Neural progenitor cell (in vitro differentiated cells): ENCODE measurements around the gene ATOH7.

ENCODE experiments used
- EZH2 ChIP-seq: fragments of 200-600 bp; sonication (generic); IDR thresholded peaks from 2 replicates; pipeline ENCODE4 v1.6.1; 2017; ENCODE audit warnings: antibody characterized with exemption, mild to moderate bottlenecking, moderate library complexity
- EZH2phosphoT487 ChIP-seq: fragments of 200-600 bp; sonication (generic); IDR thresholded peaks from 2 replicates; pipeline ENCODE4 v1.6.1; 2017; ENCODE audit warnings: antibody characterized with exemption
- TF ChIP-seq, protein P1 (sequence below): fragments of 200-600 bp; sonication (generic); IDR thresholded peaks from 2 replicates; pipeline ENCODE4 v1.5.1; 2017; ENCODE audit warnings: antibody characterized with exemption, mild to moderate bottlenecking

DNA sequence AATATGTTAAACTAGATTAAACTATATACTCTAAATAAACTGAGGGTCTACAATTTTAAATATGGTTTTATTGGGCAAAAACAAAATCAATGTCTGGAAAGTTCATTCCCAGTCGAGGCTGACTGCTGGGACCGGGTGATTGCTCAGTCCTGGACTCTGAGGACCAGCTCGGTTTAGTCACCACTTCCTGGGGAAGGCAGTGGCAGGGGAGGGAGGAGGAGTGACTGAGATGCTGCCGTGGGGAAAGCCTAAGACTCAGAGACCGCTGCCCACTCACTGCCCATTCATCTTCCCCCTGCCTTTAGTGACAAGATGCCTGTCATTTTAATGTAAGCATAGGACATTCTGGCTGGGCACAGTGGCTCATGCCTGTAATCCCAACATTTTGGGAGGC is 29.0 kb downstream of the ATOH7 start:
- TF ChIP-seq, protein P1, sequence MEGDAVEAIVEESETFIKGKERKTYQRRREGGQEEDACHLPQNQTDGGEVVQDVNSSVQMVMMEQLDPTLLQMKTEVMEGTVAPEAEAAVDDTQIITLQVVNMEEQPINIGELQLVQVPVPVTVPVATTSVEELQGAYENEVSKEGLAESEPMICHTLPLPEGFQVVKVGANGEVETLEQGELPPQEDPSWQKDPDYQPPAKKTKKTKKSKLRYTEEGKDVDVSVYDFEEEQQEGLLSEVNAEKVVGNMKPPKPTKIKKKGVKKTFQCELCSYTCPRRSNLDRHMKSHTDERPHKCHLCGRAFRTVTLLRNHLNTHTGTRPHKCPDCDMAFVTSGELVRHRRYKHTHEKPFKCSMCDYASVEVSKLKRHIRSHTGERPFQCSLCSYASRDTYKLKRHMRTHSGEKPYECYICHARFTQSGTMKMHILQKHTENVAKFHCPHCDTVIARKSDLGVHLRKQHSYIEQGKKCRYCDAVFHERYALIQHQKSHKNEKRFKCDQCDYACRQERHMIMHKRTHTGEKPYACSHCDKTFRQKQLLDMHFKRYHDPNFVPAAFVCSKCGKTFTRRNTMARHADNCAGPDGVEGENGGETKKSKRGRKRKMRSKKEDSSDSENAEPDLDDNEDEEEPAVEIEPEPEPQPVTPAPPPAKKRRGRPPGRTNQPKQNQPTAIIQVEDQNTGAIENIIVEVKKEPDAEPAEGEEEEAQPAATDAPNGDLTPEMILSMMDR = no peak
- no peak for TF ChIP-seq EZH2
- TF ChIP-seq EZH2phosphoT487 = no peak
